ENCODE results near the gene DGKZ.

Gene DGKZ

DNA sequence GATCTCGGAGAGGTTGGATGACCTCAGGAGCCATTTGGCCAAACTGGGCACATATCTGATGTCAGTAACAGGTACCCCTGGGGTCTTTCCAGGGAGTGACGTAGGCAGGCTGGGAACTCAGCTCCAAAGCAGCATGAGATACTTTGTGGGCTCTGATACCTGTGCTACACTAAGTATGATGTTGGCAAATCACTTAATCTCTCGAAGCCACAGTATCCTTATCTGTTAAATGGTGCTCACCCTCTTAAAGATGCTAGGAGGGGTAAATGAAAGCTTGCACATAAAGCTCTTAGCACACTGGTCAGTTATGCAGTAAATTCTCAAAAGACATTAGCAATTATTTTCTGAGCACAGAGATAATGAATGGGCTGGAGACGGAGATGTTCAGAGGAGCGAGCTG is 17.1 kb upstream of the DGKZ start:
- no peak for DNase-seq (ENCODE audit: low spot score)
- TF ChIP-seq CTCF (IDR thresholded peaks at IDR 0.05; ENCODE audit: extremely low read depth, missing control alignments) = no peak

DNA sequence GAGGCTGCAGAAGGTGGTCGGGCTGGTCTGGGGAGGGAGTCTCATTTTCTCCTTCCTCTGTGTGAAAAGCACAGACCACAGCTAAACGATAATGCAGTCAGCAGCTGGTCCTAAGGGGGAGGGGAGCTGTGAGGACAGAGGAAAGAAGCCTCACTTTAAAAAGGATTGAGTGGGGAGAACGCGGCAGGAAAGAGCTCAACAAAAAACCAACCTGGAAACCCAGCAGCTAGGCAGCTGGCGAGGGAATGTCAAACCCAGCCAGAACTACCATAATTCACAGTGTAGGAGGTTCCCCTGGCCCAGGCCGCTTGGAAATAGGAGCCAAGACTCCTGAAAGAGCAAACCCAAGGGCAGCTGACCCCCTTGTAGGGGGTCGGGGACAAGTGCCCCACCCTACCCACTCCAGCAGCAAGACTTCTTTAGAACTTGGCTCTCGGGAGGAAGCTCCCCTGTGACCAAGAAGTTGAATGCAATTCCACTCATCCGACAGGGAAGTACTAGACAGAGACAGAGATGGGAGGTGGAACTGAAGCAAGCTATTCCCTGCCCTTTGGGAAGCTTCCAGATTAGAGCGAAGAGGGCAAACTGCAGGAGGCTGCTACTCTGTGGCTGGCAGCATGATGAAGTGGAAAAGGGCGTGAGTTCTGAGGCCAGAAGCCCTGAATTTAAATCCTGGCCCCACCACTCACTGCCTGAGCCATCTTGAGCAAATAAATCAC is 16.5 kb upstream of the DGKZ start:
- no peak for TF ChIP-seq CTCF (IDR thresholded peaks at IDR 0.05; ENCODE audit: extremely low read depth, missing control alignments)
- no peak for DNase-seq (ENCODE audit: low spot score)

DNA sequence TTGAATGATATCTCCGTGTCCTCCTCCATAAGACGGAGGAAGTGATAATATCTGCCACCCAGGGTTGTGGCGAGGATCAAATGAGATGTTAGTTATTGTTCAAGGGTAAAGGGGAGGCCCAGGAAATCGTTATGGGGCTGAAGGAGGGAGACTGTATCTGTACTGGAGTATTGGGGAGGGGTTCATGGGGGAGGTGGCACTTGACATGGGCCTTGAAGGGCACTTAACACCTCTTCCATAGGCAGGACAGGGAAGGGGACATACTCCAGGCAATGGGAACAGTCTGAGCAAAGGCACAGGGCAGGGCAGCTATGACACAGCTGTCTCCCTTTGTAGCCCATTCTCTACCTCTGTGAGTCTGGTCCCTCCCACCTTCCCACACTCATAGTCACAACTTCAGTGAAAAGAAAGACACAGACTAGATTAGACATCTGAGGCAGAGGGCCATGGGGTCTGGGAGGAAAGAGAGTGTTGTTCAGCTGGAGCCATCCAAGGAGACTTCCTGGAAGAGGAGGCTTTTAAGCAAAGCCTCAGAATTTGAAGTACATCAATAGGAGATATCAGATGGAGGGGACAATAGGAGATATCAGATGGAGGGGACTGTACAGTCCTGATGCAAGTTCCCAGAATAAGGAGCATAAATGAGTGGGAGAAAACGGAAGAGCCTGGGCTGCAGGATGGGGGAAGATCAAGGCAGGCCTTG is 15.8 kb upstream of the DGKZ start:
- no peak for TF ChIP-seq CTCF (IDR thresholded peaks at IDR 0.05; ENCODE audit: extremely low read depth, missing control alignments)
- no peak for DNase-seq (ENCODE audit: low spot score)

GRCh38 chr11:46332093-46332567 is 15.1 kb upstream of the DGKZ start:
- DNase-seq (ENCODE audit: low spot score) = no peak
- no peak for TF ChIP-seq CTCF (IDR thresholded peaks at IDR 0.05; ENCODE audit: extremely low read depth, missing control alignments)

DNA sequence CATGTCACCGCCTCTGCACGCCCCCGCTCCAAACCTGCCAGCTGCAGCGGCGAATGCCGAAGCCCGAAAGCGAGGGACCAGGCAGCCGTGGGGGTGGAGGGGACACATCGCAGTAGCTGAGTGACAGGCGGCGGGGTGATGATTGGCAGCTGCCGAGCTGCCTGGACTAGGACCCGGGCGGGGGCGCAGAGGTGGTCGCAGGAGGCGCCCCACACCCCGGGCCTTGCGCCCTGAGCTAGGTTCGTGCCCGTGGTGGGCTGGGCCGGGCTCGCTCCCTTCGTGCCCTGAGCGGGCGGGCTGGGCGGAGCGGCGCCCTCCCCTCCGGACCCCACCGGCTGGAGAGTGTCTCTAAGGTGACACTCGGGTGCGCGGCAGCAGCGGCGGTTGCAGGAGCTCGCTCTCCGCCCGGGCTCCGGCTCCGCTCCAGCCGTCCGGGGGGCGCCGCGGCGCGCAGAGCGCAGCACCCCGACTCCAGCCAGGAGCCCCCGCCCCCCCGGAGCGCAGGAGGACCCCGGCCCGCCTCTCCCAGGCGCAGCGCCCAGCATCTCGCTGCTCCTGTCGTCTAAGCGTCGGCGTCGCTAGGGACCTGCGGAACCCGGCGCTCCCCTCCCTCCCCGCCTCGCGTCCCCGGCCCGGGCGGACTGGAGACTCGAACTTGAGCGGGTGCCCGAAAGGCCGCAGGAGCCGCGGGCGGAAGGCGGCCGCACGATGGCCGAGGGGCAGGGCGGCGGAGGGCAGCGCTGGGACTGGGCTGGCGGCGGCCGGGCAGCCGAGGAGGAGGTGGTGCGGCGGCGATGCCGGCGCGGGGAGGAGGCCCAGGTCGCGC is 14.5 kb upstream of the DGKZ start:
- no peak for TF ChIP-seq CTCF (IDR thresholded peaks at IDR 0.05; ENCODE audit: extremely low read depth, missing control alignments)
- peak; percentile 49 for DNase-seq (ENCODE audit: low spot score)

- DNase-seq (ENCODE audit: low spot score) = no peak
- TF ChIP-seq CTCF (IDR thresholded peaks at IDR 0.05; ENCODE audit: extremely low read depth, missing control alignments) = no peak
Observed at GRCh38 chr11:46333394-46333947, 13.8 kb upstream of the DGKZ start.

Measured in GM20000 (cell line).